B cell (primary cell): ENCODE results near the gene ECHDC3.

Experiments used
- CTCF ChIP-seq: fragments of 200-600 bp; IDR thresholded peaks from one replicate; pipeline ENCODE4 v1.8.0; 2022; ENCODE audit warnings: antibody characterized with exemption, mild to moderate bottlenecking
- EZH2 ChIP-seq: IDR thresholded peaks from 2 replicates; pipeline ENCODE4 v1.6.1; 2012; ENCODE audit warnings: borderline replicate concordance, low read depth, mild to moderate bottlenecking, moderate library complexity, low read length; ENCODE audit not compliant: insufficient read depth, poor library complexity, severe bottlenecking

- TF ChIP-seq EZH2 = no peak
- no peak for TF ChIP-seq CTCF
Measured at GRCh38 chr10:11787374-11787773, 45.2 kb downstream of the ECHDC3 start.
